Loucy (cell line): ENCODE data around the gene LRIF1.

Experiments
- H2AFZ ChIP-seq: fragments of 200-600 bp; sonication (generic); 2 replicates; pipeline ENCODE4 v1.6.0; 2016; ENCODE audit warnings: antibody characterized with exemption, mild to moderate bottlenecking, low read length, moderate library complexity
- H3F3A ChIP-seq: fragments of 200-600 bp; 2 replicates; pipeline ENCODE4 v1.6.0; 2016; ENCODE audit warnings: antibody characterized with exemption, low read depth, mild to moderate bottlenecking
- H3K27me3 ChIP-seq: fragments of 200-600 bp; sonication (generic); 2 replicates; pipeline ENCODE4 v1.6.1; 2014; ENCODE audit warnings: low read length, mild to moderate bottlenecking; ENCODE audit not compliant: insufficient read depth, poor library complexity, severe bottlenecking
- H3K36me3 ChIP-seq: fragments of 200-600 bp; sonication (generic); 2 replicates; pipeline ENCODE4 v1.6.1; 2016; ENCODE audit warnings: low read length; ENCODE audit not compliant: insufficient read depth
- H3K4me1 ChIP-seq: fragments of 200-600 bp; sonication (generic); 2 replicates; pipeline ENCODE4 v1.5.1; 2014; ENCODE audit warnings: low read length, mild to moderate bottlenecking; ENCODE audit not compliant: insufficient read depth, poor library complexity, severe bottlenecking
- H3K4me2 ChIP-seq: fragments of 200-600 bp; sonication (generic); 2 replicates; pipeline ENCODE4 v1.6.0; 2014; ENCODE audit warnings: antibody characterized with exemption, low read length, low read depth, mild to moderate bottlenecking; ENCODE audit not compliant: poor library complexity, severe bottlenecking
- H3K4me3 ChIP-seq: fragments of 200-600 bp; sonication (generic); 2 replicates; pipeline ENCODE4 v1.5.1; 2014; ENCODE audit warnings: low read length, mild to moderate bottlenecking, mixed read lengths; ENCODE audit not compliant: poor library complexity, severe bottlenecking
- H3K79me2 ChIP-seq: fragments of 200-600 bp; sonication (generic); 2 replicates; pipeline ENCODE4 v1.6.1; 2014; ENCODE audit warnings: low read length; ENCODE audit not compliant: insufficient read depth
- H3K9ac ChIP-seq: fragments of 200-600 bp; sonication (generic); 2 replicates; pipeline ENCODE4 v1.6.0; 2014; ENCODE audit warnings: mild to moderate bottlenecking, low read depth, low read length, moderate library complexity; ENCODE audit not compliant: poor library complexity, severe bottlenecking
- H3K9me2 ChIP-seq: fragments of 200-600 bp; sonication (generic); replicated peaks from 2 replicates; pipeline ENCODE4 v1.6.1; 2016; ENCODE audit warnings: low read depth, low read length, mixed read lengths
- H3K9me3 ChIP-seq: fragments of 200-600 bp; sonication (generic); 2 replicates; pipeline ENCODE4 v1.6.1; 2014; ENCODE audit warnings: mild to moderate bottlenecking, antibody characterized with exemption, low read length, low read depth; ENCODE audit not compliant: insufficient read depth
- H4K20me1 ChIP-seq: fragments of 200-600 bp; sonication (generic); 2 replicates; pipeline ENCODE4 v1.6.0; 2014; ENCODE audit warnings: antibody characterized with exemption, low read length, mild to moderate bottlenecking; ENCODE audit not compliant: insufficient read depth, poor library complexity, severe bottlenecking
- EZH2phosphoT487 ChIP-seq: fragments of 200-600 bp; IDR thresholded peaks from 2 replicates; pipeline ENCODE4 v1.6.1; 2018; ENCODE audit warnings: antibody characterized with exemption, mild to moderate bottlenecking, moderate library complexity, borderline replicate concordance
- TF ChIP-seq, protein P1 (sequence below): fragments of 200-600 bp; sonication (generic); conservative IDR thresholded peaks from 2 replicates; pipeline ENCODE4 v1.5.1; 2014; ENCODE audit warnings: mild to moderate bottlenecking, antibody characterized with exemption, low read length

The LRIF1 gene

DNA sequence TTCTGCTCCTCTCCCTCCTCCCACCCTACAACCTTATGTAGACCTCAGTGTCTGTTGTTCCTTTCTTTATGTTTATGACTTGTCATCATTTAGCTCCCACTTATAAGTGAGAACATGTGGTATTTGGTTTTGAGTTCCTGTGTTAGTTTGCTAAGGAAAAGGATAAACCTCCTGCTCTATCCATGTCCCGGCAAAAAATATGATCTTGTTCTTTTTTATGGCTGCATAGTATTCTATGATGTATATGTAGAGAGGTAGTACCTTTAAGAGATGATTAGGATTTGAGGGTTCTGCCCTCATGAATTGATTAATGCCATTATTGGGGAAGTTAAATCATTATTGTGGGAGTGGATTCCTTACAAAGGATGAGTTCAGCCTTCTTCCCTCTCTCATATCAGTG lies 41.8 kb downstream of the LRIF1 start:
- H3F3A ChIP-seq = no peaks in the 10 kb centered on the region
- H3K27me3 ChIP-seq = no peaks in the 10 kb centered on the region
- no peaks in the 10 kb centered on the region for H3K9me2 ChIP-seq
- no peak overlapping the region for H2AFZ ChIP-seq
- TF ChIP-seq, protein P1, sequence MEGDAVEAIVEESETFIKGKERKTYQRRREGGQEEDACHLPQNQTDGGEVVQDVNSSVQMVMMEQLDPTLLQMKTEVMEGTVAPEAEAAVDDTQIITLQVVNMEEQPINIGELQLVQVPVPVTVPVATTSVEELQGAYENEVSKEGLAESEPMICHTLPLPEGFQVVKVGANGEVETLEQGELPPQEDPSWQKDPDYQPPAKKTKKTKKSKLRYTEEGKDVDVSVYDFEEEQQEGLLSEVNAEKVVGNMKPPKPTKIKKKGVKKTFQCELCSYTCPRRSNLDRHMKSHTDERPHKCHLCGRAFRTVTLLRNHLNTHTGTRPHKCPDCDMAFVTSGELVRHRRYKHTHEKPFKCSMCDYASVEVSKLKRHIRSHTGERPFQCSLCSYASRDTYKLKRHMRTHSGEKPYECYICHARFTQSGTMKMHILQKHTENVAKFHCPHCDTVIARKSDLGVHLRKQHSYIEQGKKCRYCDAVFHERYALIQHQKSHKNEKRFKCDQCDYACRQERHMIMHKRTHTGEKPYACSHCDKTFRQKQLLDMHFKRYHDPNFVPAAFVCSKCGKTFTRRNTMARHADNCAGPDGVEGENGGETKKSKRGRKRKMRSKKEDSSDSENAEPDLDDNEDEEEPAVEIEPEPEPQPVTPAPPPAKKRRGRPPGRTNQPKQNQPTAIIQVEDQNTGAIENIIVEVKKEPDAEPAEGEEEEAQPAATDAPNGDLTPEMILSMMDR = no peak
- TF ChIP-seq EZH2phosphoT487 = no peak
- H3K4me3 ChIP-seq = no peak overlapping the region
- H3K4me1 ChIP-seq = peaks cover 3% of the 10 kb centered on the region
- H3K36me3 ChIP-seq = no peaks in the 10 kb centered on the region
- H3K9ac ChIP-seq = no peak overlapping the region
- H3K4me2 ChIP-seq = no peak overlapping the region
- no peaks in the 10 kb centered on the region for H4K20me1 ChIP-seq
- no peaks in the 10 kb centered on the region for H3K9me3 ChIP-seq
- no peaks in the 10 kb centered on the region for H3K79me2 ChIP-seq

DNA sequence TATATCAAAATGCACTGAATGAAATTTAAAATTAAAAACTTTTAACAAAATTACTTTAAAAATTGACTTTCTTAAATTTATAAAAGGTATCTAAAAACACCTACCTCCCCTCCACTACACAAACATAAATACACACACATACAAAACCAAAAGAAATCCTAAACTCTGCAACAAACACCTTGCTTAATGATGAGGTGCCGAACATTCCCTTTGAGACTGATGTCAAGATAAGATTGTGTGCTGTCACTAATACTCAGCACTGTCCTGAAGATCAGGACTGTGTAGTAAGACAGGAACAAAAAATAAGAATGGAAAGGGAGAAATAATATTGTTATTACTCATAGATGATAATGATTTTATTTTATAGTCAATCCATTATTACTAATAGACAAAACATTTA lies 45.7 kb downstream of the LRIF1 start:
- no peak overlapping the region for H3K4me2 ChIP-seq
- peaks cover 12% of the 10 kb centered on the region for H3K4me1 ChIP-seq
- no peaks in the 10 kb centered on the region for H4K20me1 ChIP-seq
- H3K36me3 ChIP-seq = no peaks in the 10 kb centered on the region
- no peaks in the 10 kb centered on the region for H3K27me3 ChIP-seq
- H3K9me2 ChIP-seq = no peaks in the 10 kb centered on the region
- no peaks in the 10 kb centered on the region for H3F3A ChIP-seq
- H3K4me3 ChIP-seq = no peak overlapping the region
- no peaks in the 10 kb centered on the region for H3K79me2 ChIP-seq
- no peak overlapping the region for H3K9ac ChIP-seq
- H2AFZ ChIP-seq = no peak overlapping the region
- TF ChIP-seq, protein P1 = no peak
- no peak for TF ChIP-seq EZH2phosphoT487
- H3K9me3 ChIP-seq = no peaks in the 10 kb centered on the region; the same call in 1 of the 2 replicates

DNA sequence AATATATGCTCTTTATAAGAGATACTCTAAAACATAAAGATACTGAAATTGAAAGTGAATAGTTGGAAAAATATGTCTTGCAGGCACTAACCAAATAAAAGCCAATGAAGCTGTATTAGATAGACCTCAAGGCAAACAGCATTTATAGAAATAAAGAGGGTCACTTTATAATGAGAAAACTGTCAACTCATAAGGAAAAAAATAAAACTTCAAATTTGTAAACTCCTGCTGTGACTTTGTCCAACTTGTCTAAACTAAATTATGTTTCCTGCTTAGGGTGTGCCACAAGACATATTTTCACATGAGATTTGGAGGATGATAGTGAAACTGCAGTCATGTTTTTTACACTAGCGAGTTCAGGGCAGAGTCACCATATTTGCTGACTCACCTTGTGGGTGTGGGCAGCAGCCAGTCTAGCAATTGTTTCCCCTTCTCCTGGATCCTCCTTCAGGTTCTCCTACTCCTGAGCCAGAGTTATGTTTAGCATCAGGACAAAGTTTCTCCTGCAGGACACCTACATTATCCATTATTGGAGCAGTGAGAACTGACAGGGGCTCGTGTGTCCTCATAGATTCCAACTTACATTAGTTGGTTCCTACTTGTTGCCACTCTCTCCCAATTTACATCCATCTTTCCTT lies 46.9 kb downstream of the LRIF1 start:
- H2AFZ ChIP-seq = peak overlapping the region; percentile 64
- H3K36me3 ChIP-seq = no peaks in the 10 kb centered on the region
- no peaks in the 10 kb centered on the region; the same call in 1 of the 2 replicates for H3K9me3 ChIP-seq
- no peaks in the 10 kb centered on the region for H3K27me3 ChIP-seq
- H3K9me2 ChIP-seq = no peaks in the 10 kb centered on the region
- no peaks in the 10 kb centered on the region for H4K20me1 ChIP-seq
- H3F3A ChIP-seq = no peaks in the 10 kb centered on the region
- H3K4me3 ChIP-seq = peak overlapping the region; percentile 58
- TF ChIP-seq, protein P1 = no peak
- no peak for TF ChIP-seq EZH2phosphoT487
- H3K4me2 ChIP-seq = peak overlapping the region; percentile 60
- H3K4me1 ChIP-seq = peaks cover 12% of the 10 kb centered on the region
- no peaks in the 10 kb centered on the region for H3K79me2 ChIP-seq
- peak overlapping the region; percentile 7 for H3K9ac ChIP-seq
